ENCODE data around the gene HNF4A. TPM values are rescaled to one million over a fixed set of nuclear protein-coding genes. Genes with fewer than 3 reads are reported as not detected.
A peak's percentile ranks its signal among the peaks of the same experiment; 100 is the strongest.

The HNF4A gene
- total and polyA plus RNA-seq, 2 of the 13 experiments (the other 11 are each of a cell fraction or from before 2014, with no cell fraction given), result 80.9 to 169 TPM

- TF ChIP-seq ZNF768 (CRISPR knock-in tag; IDR thresholded peaks at IDR 0.05) (peak; percentile 38; the same call in 1 of the 2 replicates), ZNF251 (CRISPR knock-in tag; IDR thresholded peaks at IDR 0.05) (peak; percentile 65; the same call in 1 of the 2 replicates), NFKB2 (CRISPR knock-in tag; IDR thresholded peaks at IDR 0.05; ENCODE audit: borderline replicate concordance) (peak; percentile 65; the same call in 1 of the 2 replicates), ZNF225 (CRISPR knock-in tag; IDR thresholded peaks at IDR 0.05) (peak; percentile 37; the same call in 1 of the 2 replicates), HNF1B (CRISPR knock-in tag; IDR thresholded peaks at IDR 0.05) (0 out of 2 replicates have a peak, but pooled peaks have one; percentile 19), GABPB1 (CRISPR knock-in tag; IDR thresholded peaks at IDR 0.05) (peak; percentile 14; the same call in 1 of the 2 replicates), ZNF343 (CRISPR knock-in tag; IDR thresholded peaks at IDR 0.05) (peak; percentile 49; the same call in 1 of the 2 replicates), ZNF788 (CRISPR knock-in tag; IDR thresholded peaks at IDR 0.05; ENCODE audit: borderline replicate concordance) (no peak), ZNF292 (CRISPR knock-in tag; IDR thresholded peaks at IDR 0.05; ENCODE audit: borderline replicate concordance, low read depth) (no peak), MYNN (CRISPR knock-in tag; IDR thresholded peaks at IDR 0.05; ENCODE audit: low read depth) (no peak), SRSF4 (IDR thresholded peaks at IDR 0.05; ENCODE audit: low read depth, low read length, poor library complexity, severe bottlenecking) (no peak), GRHL1 (CRISPR knock-in tag; conservative IDR thresholded peaks at IDR 0.05) (no peak), MLLT10 (CRISPR knock-in tag; IDR thresholded peaks at IDR 0.05) (no peak), MTA1 (CRISPR knock-in tag; IDR thresholded peaks at IDR 0.05; ENCODE audit: borderline replicate concordance) (peak; percentile 77; the same call in 1 of the 2 replicates), ZFY (CRISPR knock-in tag; IDR thresholded peaks at IDR 0.05) (peak; percentile 20; the same call in 1 of the 2 replicates), DNMT1 (CRISPR knock-in tag; IDR thresholded peaks at IDR 0.05) (no peak), AKAP8 (CRISPR knock-in tag; IDR thresholded peaks at IDR 0.05) (peak; percentile 91), SIN3B (IDR thresholded peaks at IDR 0.05; ENCODE audit: low read length) (no peak), NFYB (CRISPR knock-in tag; IDR thresholded peaks at IDR 0.05) (no peak), ELF1 (CRISPR knock-in tag; IDR thresholded peaks at IDR 0.05) (no peak), AGO1 (IDR thresholded peaks at IDR 0.05; ENCODE audit: low read depth, low read length, poor library complexity, severe bottlenecking) (peak; percentile 46)
- TF ChIP-seq, protein P1, sequence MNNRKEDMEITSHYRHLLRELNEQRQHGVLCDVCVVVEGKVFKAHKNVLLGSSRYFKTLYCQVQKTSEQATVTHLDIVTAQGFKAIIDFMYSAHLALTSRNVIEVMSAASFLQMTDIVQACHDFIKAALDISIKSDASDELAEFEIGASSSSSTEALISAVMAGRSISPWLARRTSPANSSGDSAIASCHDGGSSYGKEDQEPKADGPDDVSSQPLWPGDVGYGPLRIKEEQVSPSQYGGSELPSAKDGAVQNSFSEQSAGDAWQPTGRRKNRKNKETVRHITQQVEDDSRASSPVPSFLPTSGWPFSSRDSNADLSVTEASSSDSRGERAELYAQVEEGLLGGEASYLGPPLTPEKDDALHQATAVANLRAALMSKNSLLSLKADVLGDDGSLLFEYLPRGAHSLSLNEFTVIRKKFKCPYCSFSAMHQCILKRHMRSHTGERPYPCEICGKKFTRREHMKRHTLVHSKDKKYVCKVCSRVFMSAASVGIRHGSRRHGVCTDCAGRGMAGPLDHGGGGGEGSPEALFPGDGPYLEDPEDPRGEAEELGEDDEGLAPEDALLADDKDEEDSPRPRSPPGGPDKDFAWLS (CRISPR knock-in tag; IDR thresholded peaks at IDR 0.05; ENCODE audit: borderline replicate concordance), result peak; percentile 72; the same call in 1 of the 2 replicates
These were observed 50.5 kb downstream of the HNF4A start (continued) for GRCh38 chr20:44405785-44406571.
